SH-SY5Y (cell line): ENCODE results near the gene GPRIN3.

Experiments
- GATA2 ChIP-seq: IDR thresholded peaks from 2 replicates; pipeline ENCODE4 v1.6.1; 2011; ENCODE audit warnings: mild to moderate bottlenecking, low read depth, low read length
- GATA3 ChIP-seq: IDR thresholded peaks from 2 replicates; pipeline ENCODE4 v1.6.1; 2011; ENCODE audit warnings: low read depth, mild to moderate bottlenecking, low read length, moderate library complexity

GPRIN3 gene

GRCh38 chr4:89263265-89263664 lies 44.3 kb downstream of the GPRIN3 start:
- TF ChIP-seq GATA3 (no peak), GATA2 (no peak)

- TF ChIP-seq GATA2 (no peak), GATA3 (no peak)
Observed at GRCh38 chr4:89259301-89260028, 48.1 kb downstream of the GPRIN3 start.

- TF ChIP-seq GATA3 (no peak), GATA2 (no peak)
Observed at GRCh38 chr4:89258506-89258905, 49.1 kb downstream of the GPRIN3 start.

- no peak for TF ChIP-seq GATA3
- TF ChIP-seq GATA2, result no peak
Observed at GRCh38 chr4:89257376-89257775, 50.2 kb downstream of the GPRIN3 start.

GRCh38 chr4:89256203-89256800 lies 51.3 kb downstream of the GPRIN3 start:
- TF ChIP-seq GATA2 (no peak), GATA3 (no peak)

GRCh38 chr4:89254847-89255246 lies 52.8 kb downstream of the GPRIN3 start:
- TF ChIP-seq GATA2 (no peak), GATA3 (no peak)

- TF ChIP-seq GATA3 (no peak), GATA2 (no peak)
Observed at GRCh38 chr4:89253935-89254334, 53.7 kb downstream of the GPRIN3 start.

- TF ChIP-seq GATA3 (no peak), GATA2 (no peak)
Observed at GRCh38 chr4:89253311-89253710, 54.3 kb downstream of the GPRIN3 start.

GRCh38 chr4:89251396-89251795 lies 56.2 kb downstream of the GPRIN3 start:
- TF ChIP-seq GATA3, result no peak

- TF ChIP-seq GATA3 (no peak), GATA2 (no peak)
Observed at GRCh38 chr4:89249716-89250361, 57.8 kb downstream of the GPRIN3 start.

- TF ChIP-seq GATA2, result no peak
- no peak for TF ChIP-seq GATA3
Observed at GRCh38 chr4:89249313-89249712, 58.3 kb downstream of the GPRIN3 start.

- TF ChIP-seq GATA2 (no peak), GATA3 (no peak)
Observed at GRCh38 chr4:89248879-89249281, 58.7 kb downstream of the GPRIN3 start.

- TF ChIP-seq GATA3 (no peak), GATA2 (no peak)
Observed at GRCh38 chr4:89247951-89248350, 59.6 kb downstream of the GPRIN3 start.

GRCh38 chr4:89245459-89245858 lies 62.1 kb downstream of the GPRIN3 start:
- TF ChIP-seq GATA2 (no peak), GATA3 (no peak)

GRCh38 chr4:89243733-89244252 lies 63.8 kb downstream of the GPRIN3 start:
- TF ChIP-seq GATA2 (no peak), GATA3 (no peak)
